NCI-H524 (cell line): Measurements from ENCODE around the gene IL4I1.
A peak's percentile ranks its signal among the peaks of the same experiment; 100 is the strongest.

Experiments used
- DNase-seq, 2 experiments: peaks; one replicate each; lab custom pipeline; 2025; lab: John Stamatoyannopoulos, UW

The IL4I1 gene

DNA sequence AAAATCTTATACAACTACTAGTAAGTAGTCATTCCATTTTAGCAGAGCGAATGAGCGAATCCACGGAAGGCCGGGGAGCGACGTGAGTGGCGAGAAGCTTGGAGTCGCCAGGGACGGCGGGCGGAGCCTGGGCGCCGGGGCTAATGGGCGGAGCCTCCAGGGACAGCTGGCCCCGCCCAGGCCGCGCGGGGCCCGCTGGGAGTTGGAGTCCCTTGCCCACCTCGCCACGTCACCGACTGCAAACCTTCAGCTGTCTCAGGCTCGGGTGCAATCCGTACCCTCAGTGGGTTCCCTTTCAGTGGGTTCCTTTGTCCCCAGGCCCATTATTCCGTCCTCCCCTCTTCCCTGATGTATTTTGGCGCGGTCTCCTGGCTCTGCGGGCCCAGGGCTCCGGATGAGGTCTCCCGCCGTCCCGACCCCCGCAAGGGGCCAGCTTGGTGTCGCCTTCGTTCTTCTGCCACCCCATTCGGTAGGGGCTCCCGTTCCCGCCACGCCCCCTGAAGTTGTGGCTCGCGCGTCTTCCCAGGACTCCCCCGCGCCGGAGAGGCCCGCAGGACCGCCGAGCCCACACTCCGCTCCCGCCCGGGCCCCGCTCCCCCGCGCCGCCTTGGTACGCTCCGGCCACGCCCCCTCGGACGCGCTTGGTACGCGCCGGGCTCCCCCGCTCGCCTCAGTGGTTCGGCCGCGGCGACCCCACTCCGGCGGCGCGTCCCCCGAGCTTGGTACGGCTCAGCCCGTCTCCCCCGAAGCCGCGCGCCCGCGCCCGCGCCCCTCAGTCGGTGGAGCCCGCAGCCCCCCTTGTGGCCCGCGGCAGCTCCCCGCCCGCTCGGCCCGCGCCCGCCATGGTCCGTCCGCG is 46.0 kb downstream of the IL4I1 start, which contains the start of gene PTOV1:
PTOV1 (plus strand) TSS at position 673 of the 856 bp plus-strand sequence.
- peak; percentile 94 for DNase-seq

DNA sequence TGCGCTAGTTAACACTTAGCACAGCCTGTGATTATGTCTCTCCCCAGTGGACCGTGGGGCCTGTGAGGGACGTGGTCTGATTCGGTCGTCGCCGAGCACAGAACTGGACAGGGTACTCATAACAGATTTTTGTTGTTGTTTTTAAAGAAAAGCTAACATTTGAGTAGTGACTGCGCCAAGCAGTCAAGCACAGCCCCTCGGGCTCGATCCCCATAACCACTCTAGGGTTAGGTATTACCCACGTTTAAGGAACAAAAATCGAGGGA is 46.5 kb downstream of the IL4I1 start:
- no peak for DNase-seq

GRCh38 chr19:49849433-49850220 is 47.1 kb downstream of the IL4I1 start:
- no peak for DNase-seq

DNA sequence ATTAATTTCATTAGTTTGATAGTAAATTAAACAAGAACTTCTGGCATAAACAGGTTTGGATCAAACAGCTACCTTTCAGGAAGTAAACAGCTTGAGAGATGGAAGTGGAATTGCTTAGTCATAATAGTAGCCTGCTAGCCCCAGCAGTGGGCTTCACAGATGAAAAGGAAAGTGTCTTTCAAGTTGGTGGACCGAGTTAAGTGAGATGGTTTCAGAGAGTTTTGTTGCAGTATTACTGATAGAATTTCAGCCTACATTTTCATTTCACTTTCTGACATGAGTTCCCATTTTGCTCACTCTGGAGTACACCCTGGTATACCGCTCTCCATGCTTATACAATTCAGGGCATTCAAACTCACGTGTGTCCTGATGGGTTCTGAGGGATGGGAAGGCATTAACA is 47.7 kb downstream of the IL4I1 start:
- DNase-seq, result no peak

GRCh38 chr19:49847731-49848696 is 48.7 kb downstream of the IL4I1 start:
- no peak for DNase-seq

GRCh38 chr19:49846408-49846807 is 50.3 kb downstream of the IL4I1 start:
- DNase-seq, result no peak

DNA sequence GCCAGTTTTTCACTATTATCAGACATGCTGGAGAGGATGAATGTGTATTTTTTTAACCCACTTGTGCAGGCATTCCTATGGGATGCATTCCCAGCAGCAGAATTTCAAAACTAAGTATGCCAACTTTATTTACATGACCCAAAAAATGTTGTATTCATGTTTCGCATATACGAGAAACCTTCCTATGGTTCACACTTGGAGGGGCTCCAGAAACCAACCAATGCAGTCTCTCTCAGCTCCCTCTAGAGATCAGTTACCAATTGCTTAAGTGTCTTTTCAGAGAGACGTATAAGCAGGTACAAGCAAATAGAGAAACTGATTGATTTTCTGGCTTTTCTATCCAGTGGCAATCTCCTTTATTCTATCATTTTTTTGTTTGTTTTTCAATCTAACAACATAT is 51.3 kb downstream of the IL4I1 start:
- no peak for DNase-seq

DNA sequence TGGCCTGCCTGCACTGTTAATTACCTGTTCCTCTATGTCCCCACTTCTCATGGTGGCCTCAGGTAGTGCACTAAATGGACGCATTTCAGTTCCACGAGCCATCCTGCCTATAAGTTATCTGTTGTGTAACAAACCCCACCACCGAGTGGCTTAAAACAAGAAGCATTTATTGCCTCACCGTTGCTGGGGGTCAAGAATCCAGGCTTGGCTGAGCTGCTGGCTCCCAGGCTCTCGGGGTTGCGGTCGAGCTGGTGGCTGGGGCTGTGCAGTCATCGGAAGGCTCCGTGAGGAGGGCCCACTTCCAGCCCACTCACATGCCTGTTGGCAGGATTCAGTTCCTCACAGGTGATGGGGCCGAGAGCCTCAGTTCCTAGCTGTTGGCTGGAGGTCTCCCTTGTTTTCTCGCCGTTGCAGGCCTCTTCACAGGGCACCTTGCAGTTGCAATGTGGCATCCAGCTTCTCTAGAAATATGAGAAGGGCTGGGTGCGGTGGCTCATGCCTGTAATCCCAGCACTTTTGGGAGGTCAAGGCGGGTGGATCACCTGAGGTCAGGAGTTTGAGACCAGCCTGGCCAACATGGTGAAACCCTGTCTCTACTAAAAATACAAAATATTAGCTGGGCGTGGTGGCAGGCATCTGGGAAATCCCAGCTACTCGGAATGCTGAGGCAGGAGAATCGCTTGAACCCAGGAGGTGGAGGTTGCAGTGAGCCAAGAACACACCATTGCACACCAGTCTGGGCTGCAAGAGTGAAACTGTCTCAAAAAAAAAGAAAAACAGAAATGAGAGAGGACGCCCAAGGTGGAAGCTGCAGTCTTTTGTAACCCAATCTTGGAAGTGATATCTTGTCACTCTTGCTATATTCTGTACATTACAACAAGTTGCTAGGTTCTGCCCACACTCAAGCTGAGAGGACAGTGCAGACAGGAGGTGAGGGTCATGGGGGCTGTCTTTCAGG is 52.3 kb downstream of the IL4I1 start:
- DNase-seq, result no peak

- DNase-seq, result no peak
These were observed 53.4 kb downstream of the IL4I1 start for GRCh38 chr19:49843265-49843664.

GRCh38 chr19:49840736-49841249 is 55.9 kb downstream of the IL4I1 start:
- no peak for DNase-seq

DNA sequence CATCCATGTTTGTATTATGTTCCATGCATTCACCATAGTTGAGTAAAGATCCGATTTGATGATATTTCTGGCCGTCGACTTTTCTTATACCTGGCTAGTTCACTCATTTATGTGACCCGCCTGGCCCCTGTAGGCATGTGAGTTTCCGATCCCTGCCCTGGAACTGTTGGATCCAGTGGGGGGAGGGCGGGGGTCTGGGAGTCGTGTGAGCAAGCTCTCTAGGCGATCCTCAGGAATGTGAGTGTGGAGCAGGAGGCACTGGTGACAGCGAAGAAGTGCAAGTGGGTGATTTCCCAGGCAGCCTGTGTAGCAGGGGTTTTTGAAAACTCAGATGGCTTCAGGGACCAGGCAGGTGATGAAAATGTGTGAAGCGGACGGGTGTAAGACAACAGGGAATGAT is 56.4 kb downstream of the IL4I1 start:
- no peak for DNase-seq

DNA sequence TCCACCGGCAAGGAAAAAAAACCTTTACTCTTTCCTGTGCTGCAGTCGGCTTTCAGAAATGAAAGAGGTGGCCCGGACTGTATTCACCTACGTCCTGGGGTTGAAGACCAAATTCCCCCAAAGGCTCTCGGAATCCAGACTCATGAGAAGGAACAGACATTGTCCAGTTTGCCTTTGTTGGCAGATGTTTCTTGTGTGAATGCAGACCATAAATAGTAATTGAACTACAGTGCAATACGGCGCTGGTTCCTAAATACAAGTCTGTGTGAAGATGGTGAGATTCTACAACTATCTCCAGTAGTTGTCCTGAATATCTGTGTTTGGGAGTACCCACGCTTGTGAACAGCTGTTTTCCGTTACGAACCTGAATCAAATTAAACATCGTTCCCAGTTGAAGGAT is 57.0 kb downstream of the IL4I1 start:
- DNase-seq, result no peak
